MCF 10A (cell line): ENCODE data around the gene CPA5. TPM values are rescaled to one million over a fixed set of nuclear protein-coding genes. Genes with fewer than 3 reads are reported as not detected.

Experiments
- BruUV-seq: library from RNA; stranded (reverse); fragments of 400-500 nt; replicated peaks from 2 replicates; lab custom pipeline; 2021; lab: Mats Ljungman, UMichigan
- CTCF ChIA-PET: fragments of 300-600 bp; sonication (Branson Sonifier 250); formaldehyde crosslinking; extraction: SDS; loops from one replicate; lab custom pipeline; 2021; ENCODE audit warnings: antibody characterized with exemption, inconsistent platforms; lab: Yijun Ruan, JAX
- POLR2A ChIA-PET: fragments of 300-600, 350-650 bp; sonication (Branson Sonifier 250); formaldehyde crosslinking; extraction: SDS; loops from one replicate; lab custom pipeline; 2020; ENCODE audit warnings: antibody characterized with exemption, inconsistent platforms; lab: Yijun Ruan, JAX
- DNase-seq: peaks from one replicate; pipeline ENCODE4 v3.0.0-alpha.2; 2018; ENCODE audit not compliant: unreplicated experiment
- H3K27ac Mint-ChIP-seq: one replicate; pipeline ENCODE4 v1.8.0; 2022; ENCODE audit warnings: mild to moderate bottlenecking, low read depth, mixed read lengths; ENCODE audit not compliant: unreplicated experiment
- H3K27me3 Mint-ChIP-seq: one replicate; pipeline ENCODE4 v1.8.0; 2022; ENCODE audit warnings: mixed read lengths; ENCODE audit not compliant: insufficient read depth, unreplicated experiment
- H3K36me3 Mint-ChIP-seq: one replicate; pipeline ENCODE4 v1.8.0; 2022; ENCODE audit warnings: mild to moderate bottlenecking, moderate library complexity, mixed read lengths; ENCODE audit not compliant: insufficient read depth, unreplicated experiment
- H3K4me1 Mint-ChIP-seq: one replicate; pipeline ENCODE4 v1.8.0; 2022; ENCODE audit warnings: mixed read lengths; ENCODE audit not compliant: insufficient read depth, unreplicated experiment
- H3K4me3 Mint-ChIP-seq: one replicate; pipeline ENCODE4 v1.8.0; 2022; ENCODE audit warnings: mild to moderate bottlenecking, moderate library complexity, mixed read lengths; ENCODE audit not compliant: unreplicated experiment
- H3K9me3 Mint-ChIP-seq: one replicate; pipeline ENCODE4 v1.8.0; 2022; ENCODE audit warnings: mixed read lengths; ENCODE audit not compliant: unreplicated experiment
- CTCF ChIP-seq: fragments of 200-600 bp; IDR thresholded peaks from one replicate; pipeline ENCODE4 v1.8.0; 2022; ENCODE audit warnings: antibody characterized with exemption, mild to moderate bottlenecking; ENCODE audit not compliant: unreplicated experiment
- intact Hi-C: fragments of 100-400 bp; cut with micrococcal nuclease; formaldehyde crosslinking; loops from 2 replicates; pipeline ENCODE4 v1.14.1; 2022
- total RNA-seq: library from RNA; stranded (reverse); gene quantifications from 2 replicates; pipeline ENCODE4 v1.2.3, GENCODE V29; 2022

Gene CPA5
- total RNA-seq, 1 experiment from 2014 or later = 0.42 TPM

DNA sequence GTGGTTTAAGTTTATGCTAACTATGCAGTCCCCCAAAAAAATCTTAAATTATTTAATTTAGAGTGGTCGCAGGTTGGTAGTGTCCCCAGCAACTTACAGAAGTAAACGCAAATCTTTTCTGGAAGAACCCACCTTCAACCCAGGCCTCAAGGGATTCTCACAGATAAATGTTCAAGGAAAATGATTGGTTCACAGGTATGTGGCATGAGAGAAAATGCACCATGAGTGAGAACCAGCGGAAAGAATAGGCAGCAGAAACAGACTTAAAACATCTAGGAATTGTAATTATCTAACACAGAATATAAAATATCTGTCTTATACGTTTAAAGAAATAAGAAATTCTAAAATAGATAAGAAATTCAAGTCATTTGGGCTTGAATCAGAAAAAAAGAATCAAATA lies 2.7 kb upstream of the CPA5 start:
- DNase-seq = no peak
- intact Hi-C loops = no loop called here
- CTCF ChIA-PET = no interaction called here
- no TSS peak for BruUV-seq
- Mint-ChIP-seq H3K27me3 (no peaks in the 10 kb centered on the region), H3K9me3 (no peaks in the 10 kb centered on the region), H3K4me1 (no peaks in the 10 kb centered on the region), H3K4me3 (no peak overlapping the region), H3K27ac (no peak overlapping the region), H3K36me3 (no peaks in the 10 kb centered on the region)
- no peak for TF ChIP-seq CTCF
- POLR2A ChIA-PET = interaction anchor here (0.6 kb wide), 1 partner anchor 33 kb away, joined by 3 read pairs; no protein-coding TSS in a partner anchor

GRCh38 chr7:130342701-130343380 lies 1.8 kb upstream of the CPA5 start:
- ChIA-PET CTCF (interaction anchor here (0.6 kb wide), 1 partner anchor 24 kb away, joined by 4 read pairs; no protein-coding TSS in a partner anchor), POLR2A (no interaction called here)
- H3K4me3 Mint-ChIP-seq = no peak overlapping the region
- TF ChIP-seq CTCF = no peak
- no peak overlapping the region for H3K27ac Mint-ChIP-seq
- no peak for DNase-seq
- H3K9me3 Mint-ChIP-seq = no peaks in the 10 kb centered on the region
- H3K36me3 Mint-ChIP-seq = no peaks in the 10 kb centered on the region
- no peaks in the 10 kb centered on the region for H3K4me1 Mint-ChIP-seq
- BruUV-seq = no TSS peak
- H3K27me3 Mint-ChIP-seq = no peaks in the 10 kb centered on the region
- intact Hi-C loops = no loop called here

GRCh38 chr7:130345136-130345535 lies 520 bp downstream of the CPA5 start:
- TF ChIP-seq CTCF = no peak
- Mint-ChIP-seq H3K9me3 (no peaks in the 10 kb centered on the region), H3K4me1 (peaks cover 4% of the 10 kb centered on the region), H3K27ac (no peak overlapping the region), H3K27me3 (no peaks in the 10 kb centered on the region), H3K36me3 (no peaks in the 10 kb centered on the region), H3K4me3 (no peak overlapping the region)
- DNase-seq = no peak
- POLR2A ChIA-PET = interaction anchor here (2.3 kb wide), 1 partner anchor 12 kb away, joined by 7 read pairs; no protein-coding TSS in a partner anchor
- CTCF ChIA-PET = interaction anchor here (0.6 to 1.1 kb wide), 2 partner anchors 12 to 16 kb away, joined by 3 to 5 read pairs; no protein-coding TSS in a partner anchor
- no TSS peak for BruUV-seq
- intact Hi-C loops = no loop called here

- DNase-seq = no peak
- intact Hi-C loops = no loop called here
- CTCF ChIA-PET = interaction anchor here (0.6 to 1.1 kb wide), 4 partner anchors 13 to 822 kb away, joined by 3 to 5 read pairs (median 4); no protein-coding TSS in a partner anchor
- POLR2A ChIA-PET = interaction anchor here (2.3 kb wide), 1 partner anchor 13 kb away, joined by 7 read pairs; no protein-coding TSS in a partner anchor
- TF ChIP-seq CTCF = no peak
- H3K4me3 Mint-ChIP-seq = no peak overlapping the region
- H3K4me1 Mint-ChIP-seq = peaks cover 10% of the 10 kb centered on the region
- H3K9me3 Mint-ChIP-seq = no peaks in the 10 kb centered on the region
- no peaks in the 10 kb centered on the region for H3K27me3 Mint-ChIP-seq
- no TSS peak for BruUV-seq
- H3K27ac Mint-ChIP-seq = no peak overlapping the region
- H3K36me3 Mint-ChIP-seq = no peaks in the 10 kb centered on the region
Observed at GRCh38 chr7:130345725-130346124, 1.1 kb downstream of the CPA5 start.
